Muscle of leg (tissue), 11 donors: ENCODE results near the gene LMO1. TPM values are rescaled to one million over a fixed set of nuclear protein-coding genes. Genes with fewer than 3 reads are reported as not detected.

Source experiments
- DNase-seq: peaks from one replicate; pipeline ENCODE4 v3.0.0; 2013
- H3K27ac ChIP-seq: one replicate; pipeline ENCODE4 v1.5.1; 2013; ENCODE audit warnings: mild to moderate bottlenecking, low read length, control low read depth
- H3K27me3 ChIP-seq: one replicate; pipeline ENCODE4 v1.6.1; 2013; ENCODE audit warnings: low read length; ENCODE audit not compliant: control insufficient read depth, insufficient read depth
- H3K36me3 ChIP-seq: one replicate; pipeline ENCODE4 v1.6.1; 2013; ENCODE audit warnings: low read length; ENCODE audit not compliant: control insufficient read depth, insufficient read depth
- H3K4me1 ChIP-seq: one replicate; pipeline ENCODE4 v1.6.1; 2013; ENCODE audit warnings: low read length; ENCODE audit not compliant: control insufficient read depth, insufficient read depth
- H3K4me3 ChIP-seq: one replicate; pipeline ENCODE4 v1.5.1; 2013; ENCODE audit warnings: low read length, control low read depth
- H3K9me3 ChIP-seq: replicated peaks from 2 replicates; pipeline ENCODE4 v1.6.1; 2013; ENCODE audit warnings: low read depth, low read length; ENCODE audit not compliant: control insufficient read depth
- WGBS: methylation state at CpG from one replicate; pipeline ENCODE4 v1.1.5; 2013; ENCODE audit warnings: missing lambda C conversion rate; ENCODE audit not compliant: insufficient coverage; 5-methylcytosine and 5-hydroxymethylcytosine counted together
- polyA plus RNA-seq, 8 donors: library from polyadenylated mRNA; unstranded; fragments of 120-200 nt; gene quantifications; one replicate each; pipeline versions ENCODE4 v1.2.1 to v1.2.3, GENCODE V29; 2013; ENCODE audit warnings: inconsistent platforms in 1 of 8, low replicate concordance in 1 of 8; ENCODE audit not compliant: insufficient read length in 8 of 8, insufficient read depth in 1 of 8
- total RNA-seq: library from RNA; stranded (reverse); fragments of 120-200 nt; gene quantifications from one replicate; pipeline ENCODE4 v1.2.4, GENCODE V29; 2013

Gene LMO1
- total and polyA plus RNA-seq, 9 donors: 0.59 to 3.4 (median 2.0) TPM

GRCh38 chr11:8220261-8221045 is 43.2 kb downstream of the LMO1 start:
- Histone ChIP-seq H3K4me1 (peaks cover under 1% of the 10 kb centered on the region), H3K36me3 (no peaks in the 10 kb centered on the region), H3K9me3 (no peaks in the 10 kb centered on the region), H3K27me3 (no peaks in the 10 kb centered on the region), H3K4me3 (no peak overlapping the region), H3K27ac (no peak overlapping the region)
- no peak for DNase-seq
- WGBS: 84% methylated on average over 9 of the region's 11 CpGs

GRCh38 chr11:8219257-8220021 is 44.2 kb downstream of the LMO1 start:
- no peak overlapping the region for H3K27ac ChIP-seq
- 80% methylated on average over 14 of the region's 16 CpGs for WGBS
- H3K4me3 ChIP-seq: no peak overlapping the region
- H3K9me3 ChIP-seq: no peaks in the 10 kb centered on the region
- no peaks in the 10 kb centered on the region for H3K4me1 ChIP-seq
- no peaks in the 10 kb centered on the region for H3K27me3 ChIP-seq
- H3K36me3 ChIP-seq: no peaks in the 10 kb centered on the region
- DNase-seq: peak; percentile 30

GRCh38 chr11:8218840-8219239 is 44.8 kb downstream of the LMO1 start:
- 71% methylated on average over 11 of the region's 11 CpGs for WGBS
- H3K27ac ChIP-seq: no peak overlapping the region
- no peak for DNase-seq

GRCh38 chr11:8218409-8218808 is 45.3 kb downstream of the LMO1 start:
- Histone ChIP-seq H3K4me1 (no peaks in the 10 kb centered on the region), H3K4me3 (no peak overlapping the region), H3K27me3 (no peaks in the 10 kb centered on the region), H3K36me3 (no peaks in the 10 kb centered on the region), H3K9me3 (no peaks in the 10 kb centered on the region), H3K27ac (no peak overlapping the region)
- WGBS: 40% methylated on average over 1 of the region's 4 CpGs
- DNase-seq: no peak

More at GRCh38 chr11:8218840-8219239, 44.8 kb downstream of the LMO1 start:
- Histone ChIP-seq H3K4me1 (no peaks in the 10 kb centered on the region), H3K9me3 (no peaks in the 10 kb centered on the region), H3K36me3 (no peaks in the 10 kb centered on the region), H3K27me3 (no peaks in the 10 kb centered on the region), H3K4me3 (no peak overlapping the region)

GRCh38 chr11:8217926-8218325 is 45.8 kb downstream of the LMO1 start:
- no peaks in the 10 kb centered on the region for H3K4me1 ChIP-seq
- no peak overlapping the region for H3K4me3 ChIP-seq
- no peaks in the 10 kb centered on the region for H3K36me3 ChIP-seq
- H3K27me3 ChIP-seq: no peaks in the 10 kb centered on the region
- no peak for DNase-seq
- no peak overlapping the region for H3K27ac ChIP-seq
- H3K9me3 ChIP-seq: no peaks in the 10 kb centered on the region
- WGBS: 60% methylated on average over 9 of the region's 11 CpGs

GRCh38 chr11:8217136-8217535 is 46.5 kb downstream of the LMO1 start:
- no peak overlapping the region for H3K27ac ChIP-seq
- no peak overlapping the region for H3K4me3 ChIP-seq
- no peak for DNase-seq
- H3K4me1 ChIP-seq: no peaks in the 10 kb centered on the region
- H3K36me3 ChIP-seq: no peaks in the 10 kb centered on the region
- 64% methylated on average over 1 of the region's 4 CpGs for WGBS
- no peaks in the 10 kb centered on the region for H3K27me3 ChIP-seq
- H3K9me3 ChIP-seq: no peaks in the 10 kb centered on the region

- H3K4me1 ChIP-seq: no peaks in the 10 kb centered on the region
- no peak for DNase-seq
- 68% methylated on average over 4 of the region's 4 CpGs for WGBS
- H3K27me3 ChIP-seq: no peaks in the 10 kb centered on the region
- H3K36me3 ChIP-seq: no peaks in the 10 kb centered on the region
- no peak overlapping the region for H3K4me3 ChIP-seq
- H3K9me3 ChIP-seq: no peaks in the 10 kb centered on the region
- no peak overlapping the region for H3K27ac ChIP-seq
Observed at GRCh38 chr11:8213376-8213775, 50.3 kb downstream of the LMO1 start.

GRCh38 chr11:8209208-8209807 is 54.4 kb downstream of the LMO1 start:
- Histone ChIP-seq H3K27me3 (no peaks in the 10 kb centered on the region), H3K27ac (no peak overlapping the region), H3K4me1 (peaks cover 20% of the 10 kb centered on the region), H3K36me3 (no peaks in the 10 kb centered on the region), H3K4me3 (no peak overlapping the region), H3K9me3 (no peaks in the 10 kb centered on the region)
- 55% methylated on average over 1 of the region's 4 CpGs for WGBS
- DNase-seq: no peak

GRCh38 chr11:8207080-8208000 is 56.3 kb downstream of the LMO1 start:
- Histone ChIP-seq H3K27ac (peak overlapping the region; percentile 75), H3K9me3 (no peaks in the 10 kb centered on the region), H3K36me3 (no peaks in the 10 kb centered on the region), H3K4me3 (no peak overlapping the region), H3K4me1 (peaks cover 20% of the 10 kb centered on the region), H3K27me3 (no peaks in the 10 kb centered on the region)
- DNase-seq: peak; percentile 20
- 48% methylated on average over 9 of the region's 20 CpGs for WGBS
